Neural crest cell (in vitro differentiated cells): Measurements from ENCODE around the gene HSD17B8. TPM values are rescaled to one million over a fixed set of nuclear protein-coding genes. Genes with fewer than 3 reads are reported as not detected.

Source experiments
- DNase-seq: peaks from one replicate; pipeline ENCODE4 v3.0.0; 2021; ENCODE audit warnings: low read depth, mixed read lengths, low spot score
- H3K27ac Mint-ChIP-seq: one replicate; pipeline ENCODE4 v1.8.0; 2021; ENCODE audit warnings: mild to moderate bottlenecking, mixed read lengths; ENCODE audit not compliant: unreplicated experiment
- H3K27me3 Mint-ChIP-seq: 2 replicates; pipeline ENCODE4 v1.8.0; 2021; ENCODE audit warnings: low read depth, mild to moderate bottlenecking, mixed read lengths
- H3K36me3 Mint-ChIP-seq: 2 replicates; pipeline ENCODE4 v1.8.0; 2021; ENCODE audit warnings: low read depth, mild to moderate bottlenecking, mixed read lengths
- H3K4me1 Mint-ChIP-seq: 2 replicates; pipeline ENCODE4 v1.8.0; 2021; ENCODE audit warnings: mixed read lengths
- H3K4me3 Mint-ChIP-seq: one replicate; pipeline ENCODE4 v1.8.0; 2021; ENCODE audit warnings: mild to moderate bottlenecking, mixed read lengths
- H3K9me3 Mint-ChIP-seq: 2 replicates; pipeline ENCODE4 v1.8.0; 2021; ENCODE audit warnings: mixed read lengths
- CTCF ChIP-seq: fragments of 200-600 bp; sonication (generic); conservative IDR thresholded peaks from 2 replicates; pipeline ENCODE4 v1.5.0; 2021; ENCODE audit warnings: antibody characterized with exemption, mild to moderate bottlenecking
- total RNA-seq: library from RNA; stranded (reverse); gene quantifications from 2 replicates; pipeline ENCODE4 v1.2.1, GENCODE V29; 2021

The HSD17B8 gene
- total RNA-seq, 1 donor from 2014 or later = 3.3 TPM

GRCh38 chr6:33161354-33162331, 42.8 kb upstream of the HSD17B8 start:
- Mint-ChIP-seq H3K4me1 (peaks cover 13% of the 10 kb centered on the region), H3K9me3 (no peaks in the 10 kb centered on the region), H3K27me3 (peaks cover 4% of the 10 kb centered on the region), H3K4me3 (peak overlapping the region; percentile 74), H3K27ac (peak overlapping the region; percentile 57), H3K36me3 (no peaks in the 10 kb centered on the region)
- TF ChIP-seq CTCF = peak; percentile 94
- peak; percentile 86 for DNase-seq

GRCh38 chr6:33163540-33163939, 40.9 kb upstream of the HSD17B8 start:
- H3K9me3 Mint-ChIP-seq = no peaks in the 10 kb centered on the region

GRCh38 chr6:33164176-33164575, 40.3 kb upstream of the HSD17B8 start:
- Mint-ChIP-seq H3K27ac (no peak overlapping the region), H3K4me3 (no peak overlapping the region), H3K9me3 (no peaks in the 10 kb centered on the region), H3K27me3 (peaks cover 4% of the 10 kb centered on the region), H3K4me1 (peaks cover 13% of the 10 kb centered on the region), H3K36me3 (no peaks in the 10 kb centered on the region)
- no peak for DNase-seq
- no peak for TF ChIP-seq CTCF

More at GRCh38 chr6:33163540-33163939, 40.9 kb upstream of the HSD17B8 start:
- no peak for DNase-seq
- no peak for TF ChIP-seq CTCF
- H3K4me1 Mint-ChIP-seq = peaks cover 13% of the 10 kb centered on the region
- no peaks in the 10 kb centered on the region for H3K36me3 Mint-ChIP-seq
- peaks cover 4% of the 10 kb centered on the region for H3K27me3 Mint-ChIP-seq
- H3K4me3 Mint-ChIP-seq = no peak overlapping the region
- no peak overlapping the region for H3K27ac Mint-ChIP-seq

GRCh38 chr6:33164665-33165373, 39.6 kb upstream of the HSD17B8 start:
- TF ChIP-seq CTCF = no peak
- Mint-ChIP-seq H3K27me3 (peaks cover 4% of the 10 kb centered on the region), H3K4me3 (no peak overlapping the region), H3K4me1 (peaks cover 13% of the 10 kb centered on the region), H3K36me3 (no peaks in the 10 kb centered on the region), H3K9me3 (no peaks in the 10 kb centered on the region), H3K27ac (no peak overlapping the region)
- DNase-seq = no peak

- Mint-ChIP-seq H3K36me3 (no peaks in the 10 kb centered on the region), H3K27ac (no peak overlapping the region), H3K9me3 (no peaks in the 10 kb centered on the region), H3K4me1 (peaks cover 13% of the 10 kb centered on the region), H3K4me3 (no peak overlapping the region), H3K27me3 (peaks cover 4% of the 10 kb centered on the region)
- DNase-seq = no peak
- TF ChIP-seq CTCF = no peak
These were observed 38.7 kb upstream of the HSD17B8 start for GRCh38 chr6:33165581-33166258.
